HG03175 (cell line): Measurements from ENCODE around the gene CDH23.

ENCODE experiments used
- ATAC-seq: cut with Tn5 transposase; IDR thresholded peaks from one replicate; pipeline ENCODE4 v1.9.1; 2021; ENCODE audit warnings: mild to moderate bottlenecking, moderate library complexity; ENCODE audit not compliant: unreplicated experiment

CDH23 gene

DNA sequence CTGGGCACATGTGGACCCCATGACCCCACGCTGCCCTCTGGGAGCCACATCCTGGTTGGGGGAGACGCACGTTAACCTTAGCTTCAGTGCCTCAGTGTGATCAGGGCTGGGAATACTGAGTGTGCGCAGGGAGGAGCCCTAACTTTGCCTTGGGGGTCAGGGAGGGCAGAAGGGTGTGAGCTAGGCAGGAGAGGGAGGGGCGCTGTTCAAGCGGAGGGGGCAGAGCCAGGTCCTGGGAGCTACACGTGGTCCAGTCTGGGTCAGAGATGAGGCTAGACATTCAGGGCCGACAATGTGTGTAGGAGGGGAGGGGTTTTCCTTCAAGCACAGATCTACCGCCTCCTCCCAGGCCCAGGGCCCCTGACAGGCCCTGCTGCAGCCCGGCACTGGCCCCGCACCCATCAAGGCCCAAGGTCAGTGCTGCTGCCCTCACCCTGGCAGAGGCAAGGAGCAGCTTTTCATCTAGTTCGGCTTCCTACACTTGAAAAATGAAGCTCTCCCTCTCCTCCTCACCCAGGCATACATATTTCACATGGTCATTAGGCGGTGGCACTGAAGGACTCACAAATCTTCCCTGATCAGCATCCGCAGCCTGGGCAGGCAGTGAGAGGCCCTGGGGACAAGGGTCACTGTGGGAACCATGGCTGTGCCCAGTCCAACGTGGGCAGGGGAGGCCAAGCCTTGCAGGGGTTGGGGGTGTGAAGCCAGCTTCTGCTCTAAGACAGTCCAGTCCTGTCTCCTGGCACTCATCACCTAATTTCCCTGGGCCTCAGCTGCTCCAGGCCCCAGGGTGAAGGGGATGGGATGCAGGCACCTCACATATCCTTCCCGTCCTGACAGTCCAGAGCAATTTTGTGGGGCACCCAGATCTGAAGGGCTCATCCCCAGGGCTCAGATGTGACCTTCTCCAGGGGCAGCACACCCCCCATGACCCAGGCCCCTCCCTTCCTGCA, 275.6 kb downstream of the CDH23 start:
- ATAC-seq = no peak

DNA sequence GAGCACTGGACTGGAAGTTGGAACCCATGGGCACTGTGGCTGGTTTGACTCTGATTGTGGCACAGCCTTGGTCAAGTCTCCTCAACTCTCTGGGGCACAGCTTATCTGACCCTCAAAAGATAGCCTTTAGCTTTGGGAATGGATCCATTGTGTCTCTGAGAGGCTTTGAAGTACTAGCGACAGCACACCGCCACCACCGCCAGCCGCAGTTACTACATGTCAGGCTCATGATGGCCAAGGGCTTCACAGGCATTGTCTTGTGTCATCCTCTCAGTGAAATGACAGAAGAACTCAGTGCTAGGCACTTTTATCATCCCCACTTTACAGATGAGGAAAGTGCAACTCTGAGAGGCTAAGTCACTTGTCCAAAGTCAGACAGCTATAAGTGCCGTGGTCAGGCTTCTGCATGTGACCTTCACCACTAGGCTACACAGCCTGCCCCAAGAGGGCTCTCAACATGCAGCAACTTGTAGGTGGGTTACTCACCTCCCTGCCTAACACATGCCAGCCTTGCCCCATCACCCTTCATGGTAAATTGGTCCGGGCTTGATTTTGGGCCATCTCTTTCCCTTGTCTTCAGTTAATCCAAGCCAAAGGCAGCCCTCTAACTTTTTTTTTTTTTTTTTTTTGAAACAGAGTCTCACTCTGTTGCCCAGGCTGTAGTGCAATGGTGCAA, 278.7 kb downstream of the CDH23 start:
- no peak for ATAC-seq

DNA sequence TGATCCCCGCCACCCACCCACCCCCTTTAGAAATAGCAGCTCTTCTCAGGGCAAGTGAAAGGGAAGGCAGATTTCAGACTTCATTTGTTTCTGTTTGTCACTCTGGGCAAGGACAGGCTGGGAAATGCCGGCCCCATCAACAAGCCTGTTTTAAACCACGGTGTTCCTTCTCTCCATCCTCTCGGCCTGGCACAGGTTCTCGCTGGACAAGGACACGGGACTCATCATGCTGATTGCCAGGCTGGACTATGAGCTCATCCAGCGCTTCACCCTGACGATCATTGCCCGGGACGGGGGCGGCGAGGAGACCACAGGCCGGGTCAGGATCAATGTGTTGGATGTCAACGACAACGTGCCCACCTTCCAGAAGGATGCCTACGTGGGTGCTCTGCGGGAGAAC, 280.5 kb downstream of the CDH23 start:
- ATAC-seq = no peak

DNA sequence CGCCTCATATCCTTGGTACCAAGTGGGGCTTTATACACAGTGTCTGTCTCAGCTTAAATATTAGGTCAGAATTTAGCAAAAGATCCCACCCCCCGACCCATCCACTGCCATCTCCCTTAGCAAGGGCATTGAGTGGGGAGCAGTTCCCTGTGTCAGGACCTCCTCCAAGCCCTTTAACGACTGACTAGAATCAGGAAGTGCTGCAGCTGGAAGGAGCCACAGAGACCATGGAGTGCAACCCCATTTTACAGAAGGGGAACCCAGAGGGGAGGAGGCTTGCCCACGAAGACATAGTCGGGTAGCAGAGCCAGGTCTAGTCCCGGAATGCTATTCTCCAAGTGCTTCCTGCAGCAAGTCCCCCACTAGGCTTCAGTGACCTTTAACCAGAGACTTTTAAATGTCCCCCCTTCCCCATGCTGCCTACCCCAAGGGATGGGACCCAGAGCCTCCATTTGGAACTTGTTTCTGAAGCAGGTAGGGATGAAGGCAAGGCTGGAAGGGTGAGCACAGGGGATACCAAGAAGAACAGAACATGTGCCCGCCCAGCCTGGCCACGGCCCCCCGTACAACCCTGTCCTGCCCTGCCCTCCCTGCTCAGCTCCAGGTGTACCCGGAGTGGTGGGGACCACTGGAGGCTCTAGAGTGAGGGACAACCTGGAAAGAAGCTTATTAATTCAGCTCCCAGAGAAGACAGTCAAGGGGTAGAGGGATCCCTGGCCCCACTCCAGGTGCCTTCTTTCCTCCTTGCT, 281.5 kb downstream of the CDH23 start:
- ATAC-seq = no peak

DNA sequence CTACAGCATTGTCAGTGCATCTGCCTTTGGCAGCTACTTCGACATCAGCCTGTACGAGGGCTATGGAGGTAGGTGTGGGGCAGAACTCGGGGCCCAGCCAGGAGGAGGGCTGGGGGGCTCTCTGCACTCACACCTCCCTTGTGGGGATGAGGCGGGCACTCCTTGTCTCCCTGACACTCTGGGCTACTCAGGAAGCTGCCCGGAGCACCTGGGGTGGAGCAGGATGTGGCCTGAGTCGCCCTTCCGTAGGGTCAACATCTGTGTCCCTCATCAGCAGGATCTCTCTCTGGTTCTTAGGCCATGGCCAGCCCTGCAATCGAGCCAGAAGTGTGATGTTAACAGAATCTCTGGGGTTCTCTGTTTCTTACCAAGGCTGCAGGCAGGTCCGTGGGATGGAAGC, 282.7 kb downstream of the CDH23 start:
- ATAC-seq = no peak

DNA sequence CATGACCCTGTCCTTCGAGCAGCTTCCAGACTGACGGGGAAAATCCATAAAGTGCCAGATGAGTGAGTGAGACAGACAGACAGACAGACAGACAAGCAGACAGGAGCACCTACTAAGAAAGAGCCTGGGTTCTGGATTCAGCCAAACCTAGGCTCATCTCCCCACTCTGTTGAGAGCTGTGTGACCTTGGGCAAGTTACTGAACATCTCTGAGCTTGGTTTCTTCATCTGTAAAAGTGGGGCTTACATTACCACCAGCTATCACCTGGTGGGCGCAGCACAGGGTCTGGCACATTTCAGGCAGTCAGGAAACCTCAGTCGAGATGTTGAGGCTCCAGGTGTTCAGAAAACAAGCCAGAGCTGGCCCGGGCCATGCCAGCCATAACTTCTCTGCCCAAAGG, 285.3 kb downstream of the CDH23 start:
- no peak for ATAC-seq

DNA sequence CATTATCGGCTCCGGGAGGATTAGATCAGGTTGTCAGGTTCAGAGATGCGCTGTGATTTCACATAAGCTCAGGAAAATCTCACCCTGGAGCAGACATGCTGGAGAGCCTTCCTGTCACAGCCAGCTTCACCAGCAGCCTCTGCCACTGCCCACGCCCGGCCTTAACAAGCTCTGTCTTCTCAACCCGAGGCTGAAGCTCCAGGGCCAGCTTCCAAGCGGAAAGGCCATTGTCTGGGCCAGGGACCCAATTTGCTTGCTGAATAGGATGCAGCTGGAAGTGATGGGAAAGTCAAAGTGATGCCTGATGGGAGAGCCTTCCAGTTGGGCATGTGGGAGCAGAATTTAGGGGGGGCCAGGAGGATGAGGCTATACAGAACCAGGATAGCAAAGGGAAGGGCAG, 286.6 kb downstream of the CDH23 start:
- no peak for ATAC-seq

DNA sequence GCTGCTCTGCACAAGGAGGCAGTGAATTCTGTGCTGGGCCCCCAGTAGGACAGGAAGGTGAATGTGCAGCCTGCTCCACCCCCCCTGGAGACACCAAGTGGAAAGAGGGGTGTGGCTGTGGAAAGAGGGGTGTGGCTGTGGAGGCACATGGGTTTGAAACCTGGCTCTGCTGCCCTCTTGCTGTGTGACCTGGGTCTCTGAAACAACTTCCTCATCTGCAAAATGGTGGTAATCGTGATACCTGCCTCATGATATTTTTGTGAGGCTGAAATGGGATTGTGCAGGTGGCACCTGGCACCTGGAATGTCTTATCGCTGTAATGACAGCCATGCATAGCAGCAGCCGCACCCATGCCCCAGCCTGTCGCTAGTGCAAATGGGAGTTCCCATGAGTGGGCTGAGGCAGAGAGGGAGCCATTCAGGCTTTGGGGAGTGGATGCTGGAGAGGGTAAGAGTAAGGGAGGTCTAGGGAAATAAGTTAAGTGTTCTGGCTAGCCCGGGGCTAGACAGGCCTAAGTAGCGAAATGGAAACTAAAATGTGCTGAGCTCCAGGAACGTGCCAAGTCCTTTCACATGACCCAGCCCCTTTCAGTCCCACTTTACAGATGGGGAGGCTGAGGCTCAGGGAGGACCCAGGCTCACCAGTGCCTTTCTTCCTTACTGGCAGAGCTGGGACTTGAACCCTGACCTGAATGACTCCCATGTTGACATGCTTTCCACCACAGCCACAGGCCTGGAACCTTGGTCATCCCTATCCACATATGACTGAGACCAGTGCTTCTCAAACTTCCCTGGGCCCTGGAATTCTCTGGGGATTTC, 287.8 kb downstream of the CDH23 start:
- no peak for ATAC-seq

DNA sequence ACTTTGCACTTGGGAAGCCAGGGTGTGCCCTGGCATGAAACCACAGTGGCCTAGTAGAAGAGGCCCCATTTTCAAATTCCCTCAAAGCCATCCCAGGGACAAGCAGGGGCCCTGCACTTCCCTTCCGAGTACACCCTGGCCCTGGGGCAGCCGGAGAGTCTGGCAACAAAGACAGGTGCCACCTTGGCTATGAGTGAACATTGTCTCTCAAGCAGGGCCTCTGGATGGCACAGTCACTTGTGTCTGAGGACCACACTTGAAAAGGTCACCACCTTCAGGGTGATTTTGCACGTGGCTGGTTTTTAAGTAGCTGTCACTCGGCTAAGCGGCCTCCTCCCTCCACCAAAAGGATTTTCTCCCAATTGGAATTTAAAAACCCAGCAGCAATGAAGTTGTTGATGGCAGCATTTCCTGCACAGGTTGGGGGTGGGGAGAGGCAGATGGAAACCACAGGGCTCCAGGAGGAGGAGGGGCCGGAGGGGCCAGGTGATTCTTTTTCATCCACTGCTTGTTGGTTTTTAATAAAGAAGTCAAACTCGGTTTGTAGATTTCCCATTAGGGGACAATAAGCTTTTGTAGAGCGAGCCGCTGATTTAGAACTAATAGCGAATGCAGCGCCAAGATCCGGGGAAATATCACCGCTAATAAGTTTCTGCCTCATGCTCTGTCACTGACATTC, 289.0 kb downstream of the CDH23 start:
- ATAC-seq = no peak

DNA sequence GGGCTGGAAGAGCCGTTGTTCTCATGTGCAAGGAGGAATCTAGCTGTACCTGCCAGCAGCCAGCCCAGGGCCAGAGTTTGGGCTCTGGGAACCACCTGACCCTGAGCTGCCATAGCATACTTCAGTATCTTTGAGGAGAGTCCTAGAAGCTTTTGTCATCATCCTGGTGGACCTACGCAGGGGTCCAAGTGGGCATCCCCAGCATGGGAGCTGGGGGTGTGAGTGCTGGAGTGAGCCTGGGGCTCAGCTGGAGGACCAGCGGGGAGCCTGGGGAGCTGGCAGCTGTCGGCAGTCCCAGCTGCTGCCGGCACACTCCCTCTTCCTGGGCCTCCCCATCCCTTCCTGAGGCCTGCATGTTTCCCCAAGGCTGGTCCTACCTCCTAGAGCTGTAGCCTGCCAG, 290.4 kb downstream of the CDH23 start:
- ATAC-seq = no peak

DNA sequence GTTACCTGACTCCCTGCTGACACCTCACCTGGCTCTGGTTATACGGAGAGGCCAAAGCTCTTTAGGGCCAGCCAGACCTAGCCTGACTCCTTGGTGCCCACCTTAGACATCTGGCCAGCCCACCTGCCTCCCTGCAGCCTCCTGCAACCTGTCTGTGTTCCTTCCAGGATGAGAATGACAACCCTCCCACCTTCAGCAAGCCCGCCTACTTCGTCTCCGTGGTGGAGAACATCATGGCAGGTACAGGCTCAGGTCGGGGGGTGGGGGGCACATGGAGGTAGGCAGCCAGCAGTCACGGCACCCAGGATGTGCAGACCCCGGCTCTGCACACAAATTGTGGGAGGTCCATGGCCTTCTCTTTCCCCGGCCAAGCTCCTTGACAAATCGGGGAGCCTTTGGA, 290.8 kb downstream of the CDH23 start:
- no peak for ATAC-seq

DNA sequence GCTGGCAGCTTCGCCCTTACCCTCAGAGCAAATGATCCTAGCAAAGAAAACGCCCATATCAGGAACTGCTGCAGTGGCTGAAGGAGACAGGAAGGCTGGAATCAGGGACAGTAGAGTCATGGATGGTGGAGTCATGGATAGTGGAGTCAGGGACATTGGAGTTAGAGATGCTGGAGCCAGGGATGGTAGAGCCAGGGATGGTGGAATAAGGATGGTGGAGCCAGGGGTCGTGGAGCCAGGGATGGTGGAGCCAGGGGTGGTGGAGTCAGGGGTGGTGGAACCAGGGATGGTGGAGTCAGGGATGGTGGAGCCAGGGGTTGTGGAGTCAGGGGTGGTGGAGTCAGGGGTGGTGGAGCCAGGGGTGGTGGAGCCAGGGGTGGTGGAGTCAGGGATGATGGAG, 291.5 kb downstream of the CDH23 start:
- ATAC-seq = no peak

DNA sequence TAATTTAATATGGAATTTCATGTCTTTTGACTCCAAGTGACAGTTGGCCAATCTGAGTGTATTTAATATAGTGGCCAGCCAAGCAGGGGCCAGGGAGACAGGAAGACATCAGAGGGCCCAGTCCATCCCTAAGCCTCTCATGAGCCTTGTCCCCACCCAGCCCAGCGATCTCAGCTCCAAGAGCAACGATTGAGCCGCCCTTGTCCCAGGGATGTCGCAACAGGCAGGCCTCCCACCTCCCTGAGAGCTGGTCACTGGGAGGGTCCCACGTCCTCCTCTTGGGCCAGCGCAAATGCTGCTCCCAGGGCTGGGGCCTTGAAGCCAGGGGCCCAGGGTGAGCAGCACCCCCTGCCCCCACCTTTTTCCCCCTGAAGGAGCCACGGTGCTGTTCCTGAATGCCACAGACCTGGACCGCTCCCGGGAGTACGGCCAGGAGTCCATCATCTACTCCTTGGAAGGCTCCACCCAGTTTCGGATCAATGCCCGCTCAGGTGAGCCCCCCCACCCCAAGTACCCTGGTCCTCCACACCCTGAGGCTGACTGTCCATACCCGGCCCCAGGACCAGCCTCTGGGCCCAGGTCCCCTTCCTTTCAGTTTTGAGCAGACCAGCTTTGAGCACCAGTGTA, 293.5 kb downstream of the CDH23 start:
- ATAC-seq = no peak

DNA sequence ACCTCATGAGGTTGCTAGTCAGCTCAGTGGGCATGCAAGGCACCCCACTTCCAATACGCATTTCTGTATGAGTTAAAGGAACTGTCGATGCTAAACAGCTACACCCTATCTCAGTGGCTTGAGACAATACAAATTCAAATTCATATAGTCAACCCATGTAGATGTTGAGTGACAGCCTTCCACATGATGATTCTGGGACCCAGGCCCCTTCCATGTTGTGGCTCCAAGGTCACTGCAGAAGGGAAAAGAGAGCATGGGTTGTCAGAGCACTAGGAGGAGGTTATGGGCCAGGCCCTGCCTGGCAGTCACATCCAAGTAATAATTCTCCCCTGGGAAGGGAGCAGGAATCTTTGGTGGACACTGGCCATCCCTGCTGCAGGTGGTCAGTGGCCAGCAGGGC, 294.7 kb downstream of the CDH23 start:
- ATAC-seq = no peak

DNA sequence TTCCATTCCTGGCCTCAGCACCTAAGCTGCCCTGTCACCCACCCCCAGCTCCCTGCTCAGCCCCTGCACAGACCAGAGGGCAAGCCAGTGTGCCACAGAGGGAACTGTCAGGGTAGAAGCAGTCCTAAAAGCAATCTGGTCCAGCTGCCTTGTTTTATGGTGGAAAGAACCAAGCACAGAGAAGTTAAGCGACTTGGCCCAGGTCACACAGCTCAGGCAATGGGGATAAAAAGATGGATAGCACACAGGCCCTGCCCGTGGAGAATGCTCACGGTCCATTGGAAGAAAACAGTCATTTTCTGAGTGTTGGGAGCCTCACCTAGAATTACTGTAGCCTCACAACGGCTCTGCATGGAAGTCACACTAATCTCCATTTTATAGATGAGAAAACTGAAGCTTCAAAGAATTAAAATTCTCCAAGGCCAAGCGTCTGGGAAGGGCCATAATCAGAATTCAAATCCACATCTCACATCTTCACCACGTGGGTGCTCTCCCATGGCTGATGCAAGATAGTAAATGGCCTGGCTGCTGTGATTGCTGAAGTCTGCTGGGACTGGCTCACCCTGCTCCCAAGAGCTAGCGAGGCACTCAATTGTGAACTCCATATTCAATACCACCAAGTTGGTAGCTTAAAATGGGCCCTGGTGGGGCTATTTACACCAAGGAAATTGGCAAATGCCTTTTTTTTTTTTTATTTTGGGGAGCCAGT, 296.0 kb downstream of the CDH23 start:
- ATAC-seq = no peak

DNA sequence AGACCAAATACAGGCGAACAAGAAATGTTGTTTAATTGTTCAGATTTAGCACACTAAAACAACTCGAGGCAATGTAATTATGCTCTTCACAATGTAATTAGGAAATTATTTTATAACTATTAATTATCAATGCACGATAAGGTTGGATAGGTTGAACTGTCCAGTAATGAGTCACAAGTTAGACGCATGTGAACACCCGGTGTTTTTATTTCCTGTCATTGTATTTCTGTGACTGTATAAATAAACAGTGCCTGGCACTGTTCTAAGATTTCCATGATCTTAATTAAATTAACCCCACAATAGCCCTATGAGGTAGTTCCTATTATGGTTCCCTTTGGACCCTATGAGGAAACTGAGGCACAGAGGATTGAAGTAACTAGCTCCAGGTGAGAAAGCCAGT, 296.7 kb downstream of the CDH23 start:
- ATAC-seq = no peak

DNA sequence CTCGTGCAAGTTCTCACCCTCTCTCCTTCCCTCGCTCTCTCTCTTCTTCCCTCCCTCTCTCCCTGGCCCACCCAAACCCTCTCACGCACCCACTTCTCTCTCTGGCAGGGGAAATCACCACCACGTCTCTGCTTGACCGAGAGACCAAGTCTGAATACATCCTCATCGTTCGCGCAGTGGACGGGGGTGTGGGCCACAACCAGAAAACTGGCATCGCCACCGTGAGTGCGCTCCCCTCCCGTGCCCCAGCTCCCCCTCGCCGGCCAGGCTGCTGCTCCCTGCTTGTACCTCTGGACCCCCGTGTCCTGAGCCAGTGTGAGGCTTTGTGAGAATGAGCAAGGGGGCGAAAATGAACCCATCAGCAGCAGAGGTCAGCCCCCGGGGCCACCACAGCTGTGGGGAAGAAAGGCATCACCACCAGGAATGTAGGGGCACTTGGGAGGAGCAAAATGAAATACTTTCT, 297.4 kb downstream of the CDH23 start:
- ATAC-seq = no peak

DNA sequence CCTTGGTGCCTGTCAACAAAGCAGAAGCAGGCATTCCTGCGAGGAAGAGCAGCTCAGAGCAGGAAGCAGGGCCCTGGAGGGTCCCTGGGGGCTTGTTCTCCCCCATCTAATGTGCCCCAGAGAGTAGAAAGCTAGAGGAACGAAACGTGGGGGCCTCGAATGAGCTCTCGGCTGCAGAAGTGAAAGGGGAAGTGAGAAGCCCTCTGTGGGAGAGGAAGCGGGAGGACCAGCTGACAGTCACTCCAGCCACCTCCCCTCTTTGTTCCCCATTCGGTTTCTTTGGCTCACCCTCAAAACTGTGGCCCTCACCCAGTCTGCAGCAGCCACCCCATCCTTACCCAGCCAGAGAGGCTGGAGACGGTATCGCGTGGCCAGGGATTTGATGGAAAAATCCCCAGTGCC, 297.8 kb downstream of the CDH23 start:
- peak; percentile 83 for ATAC-seq
